Smooth muscle cell (in vitro differentiated cells): Measurements from ENCODE around the gene ZSCAN12. TPM values are rescaled to one million over a fixed set of nuclear protein-coding genes. Genes with fewer than 3 reads are reported as not detected.
A peak's percentile ranks its signal among the peaks of the same experiment; 100 is the strongest.
"Not testable (repeated sequence)": the region's sequence is repeated elsewhere in the genome, so short reads cannot be mapped to it uniquely, and the experiment has no call there.

Experiments
- DNase-seq: peaks from one replicate; lab custom pipeline; 2025; ENCODE audit not compliant: unreplicated experiment; lab: John Stamatoyannopoulos, UW
- H2AFZ ChIP-seq: fragments of 200-600 bp; sonication (generic); 2 replicates; pipeline ENCODE4 v1.6.0; 2016; ENCODE audit warnings: antibody characterized with exemption, low read depth, mild to moderate bottlenecking
- H3F3A ChIP-seq: fragments of 200-600 bp; sonication (generic); 2 replicates; pipeline ENCODE4 v1.6.0; 2017; ENCODE audit warnings: antibody characterized with exemption, low read depth
- H3K27ac ChIP-seq: fragments of 200-600 bp; sonication (generic); 2 replicates; pipeline ENCODE4 v1.5.1; 2016; ENCODE audit warnings: low read depth, mild to moderate bottlenecking
- H3K27me3 ChIP-seq: fragments of 200-600 bp; sonication (generic); 2 replicates; pipeline ENCODE4 v1.6.1; 2016; ENCODE audit warnings: low read depth, mild to moderate bottlenecking
- H3K36me3 ChIP-seq: fragments of 200-600 bp; sonication (generic); 2 replicates; pipeline ENCODE4 v1.5.1; 2016; ENCODE audit warnings: low read depth
- H3K4me1 ChIP-seq: fragments of 200-600 bp; sonication (generic); 2 replicates; pipeline ENCODE4 v1.5.1; 2016; ENCODE audit warnings: low read depth
- H3K4me2 ChIP-seq: fragments of 200-600 bp; sonication (generic); 2 replicates; pipeline ENCODE4 v1.6.0; 2016; ENCODE audit warnings: mild to moderate bottlenecking
- H3K4me3 ChIP-seq: fragments of 200-600 bp; sonication (generic); 2 replicates; pipeline ENCODE4 v1.5.1; 2016; ENCODE audit warnings: mild to moderate bottlenecking
- H3K79me2 ChIP-seq: fragments of 200-600 bp; sonication (generic); 2 replicates; pipeline ENCODE4 v1.6.0; 2016; ENCODE audit warnings: low read depth, mild to moderate bottlenecking
- H3K9ac ChIP-seq: fragments of 200-600 bp; sonication (generic); 2 replicates; pipeline ENCODE4 v1.6.0; 2016; ENCODE audit warnings: low read depth
- H3K9me3 ChIP-seq: fragments of 200-600 bp; sonication (generic); replicated peaks from 2 replicates; pipeline ENCODE4 v1.5.1; 2016; ENCODE audit warnings: low read depth
- H4K20me1 ChIP-seq: fragments of 200-600 bp; sonication (generic); 2 replicates; pipeline ENCODE4 v1.6.0; 2016; ENCODE audit warnings: low read depth
- WGBS: methylation state at CpG from one replicate; pipeline ENCODE4 v1.1.7; 2016; ENCODE audit warnings: low lambda C conversion rate; 5-methylcytosine and 5-hydroxymethylcytosine counted together
- polyA plus RNA-seq: library from polyadenylated mRNA; unstranded; fragments of >200 nt; fragmentation: Nextera tagmentation; extraction: Ambion mirVana; gene quantifications from 2 replicates; pipeline ENCODE4 v1.2.1, GENCODE V29; 2016
- total RNA-seq: library from RNA; depleted of rRNA; stranded (reverse); fragments of >200 nt; gene quantifications from 2 replicates; pipeline ENCODE4 v1.2.3, GENCODE V29; 2014
- TF ChIP-seq, protein P1 (sequence below): fragments of 200-600 bp; sonication (generic); IDR thresholded peaks from 2 replicates; pipeline ENCODE4 v1.5.1; 2017; ENCODE audit warnings: borderline replicate concordance, mild to moderate bottlenecking, antibody characterized with exemption; ENCODE audit not compliant: insufficient read depth, poor library complexity, severe bottlenecking

ZSCAN12 gene
- 6.6 and 6.8 TPM in 2 replicates for total RNA-seq
- polyA plus RNA-seq = 1.3 and 3.2 TPM in 2 replicates

DNA sequence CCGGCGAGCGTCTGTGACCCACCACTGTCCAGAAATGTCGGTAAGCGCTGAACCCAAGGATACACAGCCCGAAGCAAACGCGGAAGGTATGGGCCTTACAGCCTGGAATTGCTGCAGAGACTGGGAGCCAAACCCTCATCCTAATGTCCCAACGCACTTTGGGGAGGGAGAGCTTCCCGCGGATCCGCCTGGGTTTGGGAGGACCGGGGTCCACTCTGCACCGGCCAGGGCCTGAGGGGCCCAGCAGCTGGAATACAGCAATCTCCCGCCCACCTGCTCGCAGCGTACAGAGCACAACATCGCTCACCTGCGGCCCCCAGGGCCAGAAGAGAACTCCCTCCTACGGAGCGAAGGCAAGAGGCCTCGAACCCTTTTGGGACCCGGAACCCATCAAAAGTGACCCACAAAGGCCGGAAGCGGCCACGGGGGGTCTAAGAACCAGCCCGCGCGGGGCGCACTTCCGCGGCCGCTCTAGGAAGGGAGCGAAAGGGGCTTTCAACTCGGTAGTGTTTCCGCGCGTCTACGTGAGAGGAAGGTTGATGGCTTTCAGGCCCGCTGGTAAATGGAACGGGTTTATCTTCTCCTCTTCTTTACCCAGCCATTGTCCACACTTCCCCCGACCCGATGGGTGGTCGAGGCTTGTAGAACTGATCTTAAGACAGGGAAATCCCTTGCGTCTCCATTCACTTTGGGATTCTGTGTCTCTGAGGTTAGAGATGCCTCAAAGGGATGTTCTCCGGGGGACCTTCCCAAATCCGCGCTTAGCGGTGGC is at the start of gene ZSCAN12:
Gene ZSCAN12 (minus strand): TSS at position 398 of the 772 bp plus-strand sequence. CDS start 1,342 bp downstream, outside the sequence.
- Histone ChIP-seq H3K9ac (peak within 1 kb of the TSS; percentile 83), H3K4me1 (peaks cover 24% of the 10 kb centered on the region), H3K4me2 (peak within 1 kb of the TSS; percentile 99), H3F3A (peaks cover 3% of the 10 kb centered on the region), H3K36me3 (peaks cover 4% of the 10 kb centered on the region), H2AFZ (peak within 1 kb of the TSS; percentile 99), H3K79me2 (peaks cover 38% of the 10 kb centered on the region), H3K4me3 (peak within 1 kb of the TSS; percentile 91), H3K27me3 (peaks cover 10% of the 10 kb centered on the region), H4K20me1 (peaks cover 9% of the 10 kb centered on the region), H3K27ac (peak within 1 kb of the TSS; percentile 58), H3K9me3 (no peaks in the 10 kb centered on the region)
- TF ChIP-seq, protein P1, sequence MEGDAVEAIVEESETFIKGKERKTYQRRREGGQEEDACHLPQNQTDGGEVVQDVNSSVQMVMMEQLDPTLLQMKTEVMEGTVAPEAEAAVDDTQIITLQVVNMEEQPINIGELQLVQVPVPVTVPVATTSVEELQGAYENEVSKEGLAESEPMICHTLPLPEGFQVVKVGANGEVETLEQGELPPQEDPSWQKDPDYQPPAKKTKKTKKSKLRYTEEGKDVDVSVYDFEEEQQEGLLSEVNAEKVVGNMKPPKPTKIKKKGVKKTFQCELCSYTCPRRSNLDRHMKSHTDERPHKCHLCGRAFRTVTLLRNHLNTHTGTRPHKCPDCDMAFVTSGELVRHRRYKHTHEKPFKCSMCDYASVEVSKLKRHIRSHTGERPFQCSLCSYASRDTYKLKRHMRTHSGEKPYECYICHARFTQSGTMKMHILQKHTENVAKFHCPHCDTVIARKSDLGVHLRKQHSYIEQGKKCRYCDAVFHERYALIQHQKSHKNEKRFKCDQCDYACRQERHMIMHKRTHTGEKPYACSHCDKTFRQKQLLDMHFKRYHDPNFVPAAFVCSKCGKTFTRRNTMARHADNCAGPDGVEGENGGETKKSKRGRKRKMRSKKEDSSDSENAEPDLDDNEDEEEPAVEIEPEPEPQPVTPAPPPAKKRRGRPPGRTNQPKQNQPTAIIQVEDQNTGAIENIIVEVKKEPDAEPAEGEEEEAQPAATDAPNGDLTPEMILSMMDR = peak; percentile 68
- DNase-seq = peak; percentile 31
- 1% methylated on average over 49 of the region's 49 CpGs for WGBS

DNA sequence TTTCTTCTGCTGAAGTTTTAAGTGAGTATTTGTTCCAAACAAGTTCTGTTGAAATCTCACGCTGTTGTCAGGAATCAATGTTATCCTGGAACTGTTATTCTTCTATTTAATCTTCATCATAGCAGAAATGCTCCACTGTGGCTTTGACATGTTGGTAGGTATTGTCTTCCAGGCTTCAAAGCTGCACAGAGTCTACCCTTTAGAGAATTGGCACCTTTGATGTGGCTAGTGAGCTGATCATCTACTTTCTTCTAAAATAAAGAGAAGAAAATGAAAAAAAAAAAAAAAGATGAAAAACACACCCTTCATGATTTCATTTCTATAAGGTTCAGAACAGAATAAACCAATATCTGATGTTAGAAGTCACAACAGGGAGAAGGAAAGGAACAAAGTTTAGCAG is 49.5 kb upstream of the ZSCAN12 start:
- Histone ChIP-seq H4K20me1 (no peaks in the 10 kb centered on the region), H3K79me2 (no peaks in the 10 kb centered on the region), H3K9me3 (no peaks in the 10 kb centered on the region), H3K27ac (no peak overlapping the region), H3F3A (no peaks in the 10 kb centered on the region), H2AFZ (no peak overlapping the region), H3K4me2 (no peak overlapping the region), H3K9ac (no peak overlapping the region), H3K36me3 (no peaks in the 10 kb centered on the region), H3K4me3 (no peak overlapping the region), H3K27me3 (peaks cover 5% of the 10 kb centered on the region), H3K4me1 (peaks cover 4% of the 10 kb centered on the region)
- DNase-seq = no peak
- TF ChIP-seq, protein P1 = no peak
- 100% methylated on average over 1 of the region's 1 CpG for WGBS

DNA sequence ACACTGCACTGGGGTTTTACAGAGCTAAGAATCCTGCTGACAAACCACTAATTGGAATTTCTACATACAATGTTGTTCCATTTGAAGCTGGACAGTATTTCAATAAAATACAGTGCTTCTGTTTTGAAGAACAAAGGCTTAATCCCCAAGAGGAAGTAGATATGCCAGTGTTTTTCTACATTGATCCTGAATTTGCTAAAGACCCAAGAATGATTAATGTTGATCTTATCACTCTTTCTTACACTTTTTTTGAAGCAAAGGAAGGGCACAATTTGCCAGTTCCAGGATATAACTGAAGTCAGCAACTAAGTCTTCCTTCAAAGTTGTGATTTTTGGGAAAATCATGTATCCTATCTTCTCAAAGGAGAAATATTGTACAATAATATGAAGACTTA is 48.0 kb upstream of the ZSCAN12 start:
- not testable (repeated sequence) for H3K9ac ChIP-seq, H3K9me3 ChIP-seq, H3F3A ChIP-seq, H3K27ac ChIP-seq, H3K4me1 ChIP-seq, H3K27me3 ChIP-seq, DNase-seq, H3K36me3 ChIP-seq, H3K79me2 ChIP-seq, H4K20me1 ChIP-seq
- peak overlapping the region; percentile 65 for H3K4me3 ChIP-seq
- peak overlapping the region; percentile 97 for H2AFZ ChIP-seq
- H3K4me2 ChIP-seq = peak overlapping the region; percentile 87

DNA sequence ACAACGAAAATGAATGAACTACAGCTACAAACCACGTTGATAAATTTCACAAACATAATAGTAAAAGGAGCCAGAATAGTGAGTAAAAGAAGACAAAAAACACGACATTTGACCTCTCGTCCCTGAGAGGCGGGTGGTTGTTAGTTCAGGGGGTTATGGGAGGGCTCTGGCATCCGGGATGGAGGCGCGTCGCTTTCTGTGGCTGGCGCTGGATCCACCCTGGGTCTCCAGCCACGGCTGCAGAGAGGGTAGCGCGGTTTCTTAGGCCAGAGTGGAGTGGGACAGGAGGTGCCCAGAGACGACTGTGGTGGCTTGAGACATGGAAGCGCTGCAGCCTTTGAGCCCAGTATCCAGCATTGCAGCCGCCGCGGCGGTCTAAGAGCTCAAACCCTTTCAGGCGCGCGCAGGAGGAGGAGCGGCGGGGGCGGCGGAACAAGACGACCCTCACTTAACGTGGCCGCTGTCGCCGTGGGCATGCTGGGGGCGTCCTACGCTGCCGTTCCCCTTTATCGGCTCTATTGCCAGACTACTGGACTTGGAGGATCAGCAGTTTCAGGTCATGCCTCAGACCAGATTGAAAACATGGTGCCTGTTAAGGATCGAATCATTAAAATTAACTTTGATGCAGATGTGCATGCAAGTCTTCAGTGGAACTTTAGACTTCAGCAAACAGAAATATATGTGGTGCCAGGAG is 47.4 kb upstream of the ZSCAN12 start:
- Histone ChIP-seq H2AFZ (peak overlapping the region; percentile 97), H3K9ac (no peak overlapping the region), H3K79me2 (peaks cover 7% of the 10 kb centered on the region), H3F3A (no peaks in the 10 kb centered on the region), H3K4me1 (peaks cover 11% of the 10 kb centered on the region), H3K36me3 (no peaks in the 10 kb centered on the region), H3K4me2 (peak overlapping the region; percentile 87), H4K20me1 (no peaks in the 10 kb centered on the region), H3K4me3 (peak overlapping the region; percentile 65), H3K27me3 (peaks cover 5% of the 10 kb centered on the region), H3K9me3 (no peaks in the 10 kb centered on the region), H3K27ac (no peak overlapping the region)
- TF ChIP-seq, protein P1 = no peak
- 5% methylated on average over 36 of the region's 36 CpGs for WGBS
- DNase-seq = no peak

DNA sequence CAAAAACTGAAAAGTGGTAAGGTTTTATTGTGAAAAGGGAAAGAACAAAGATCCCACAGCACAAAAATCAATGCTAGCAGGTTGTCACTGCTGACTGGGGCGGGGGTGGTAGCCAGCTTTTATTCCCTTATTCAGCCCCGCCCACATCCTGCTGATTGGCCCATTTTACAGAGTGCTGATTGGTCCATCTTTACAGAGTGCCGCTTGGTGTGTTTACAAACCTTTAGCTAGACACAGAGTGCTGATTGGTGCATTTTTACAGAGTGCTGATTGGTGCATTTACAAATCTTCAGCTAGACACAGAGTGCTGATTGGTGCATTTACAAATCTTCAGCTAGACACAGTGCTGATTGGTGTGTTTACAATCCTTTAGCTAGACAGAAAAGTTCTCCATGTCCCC is 45.2 kb upstream of the ZSCAN12 start:
- peak overlapping the region; percentile 53 for H2AFZ ChIP-seq
- WGBS = 92% methylated on average over 3 of the region's 3 CpGs

More for the DNA sequence above, 45.2 kb upstream of the ZSCAN12 start:
- H3F3A ChIP-seq, DNase-seq, H3K4me2 ChIP-seq, H3K4me3 ChIP-seq, H3K9me3 ChIP-seq, H3K9ac ChIP-seq, H3K79me2 ChIP-seq, H3K27ac ChIP-seq, H3K27me3 ChIP-seq, H3K36me3 ChIP-seq, H4K20me1 ChIP-seq: not testable (repeated sequence)
- H3K4me1 ChIP-seq = peaks cover 12% of the 10 kb centered on the region
